GM21423 (cell line): ENCODE measurements around the gene AGR2.

Experiments
- ATAC-seq: cut with Tn5 transposase; IDR thresholded peaks from one replicate; pipeline ENCODE4 v1.9.1; 2021; ENCODE audit warnings: mild to moderate bottlenecking, moderate library complexity; ENCODE audit not compliant: unreplicated experiment

The AGR2 gene

DNA sequence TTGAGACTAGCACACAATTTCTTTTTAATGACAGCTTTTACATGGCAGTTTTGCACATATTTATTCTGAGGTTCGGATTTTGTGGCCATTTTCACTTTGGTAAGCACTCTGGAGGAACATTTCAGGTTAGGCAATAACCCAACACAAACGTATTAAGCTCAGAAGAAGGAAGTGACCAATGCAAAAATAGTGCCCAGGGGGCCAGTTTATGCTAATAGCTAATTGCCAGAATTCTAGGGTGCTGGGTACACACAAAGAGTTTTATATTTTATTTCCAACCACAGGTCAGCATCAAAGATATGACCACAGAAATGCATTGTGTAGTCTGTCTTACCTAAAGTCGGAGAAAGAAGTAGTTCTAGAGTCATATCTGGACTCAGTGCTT lies 8.4 kb upstream of the AGR2 start:
- ATAC-seq: no peak

DNA sequence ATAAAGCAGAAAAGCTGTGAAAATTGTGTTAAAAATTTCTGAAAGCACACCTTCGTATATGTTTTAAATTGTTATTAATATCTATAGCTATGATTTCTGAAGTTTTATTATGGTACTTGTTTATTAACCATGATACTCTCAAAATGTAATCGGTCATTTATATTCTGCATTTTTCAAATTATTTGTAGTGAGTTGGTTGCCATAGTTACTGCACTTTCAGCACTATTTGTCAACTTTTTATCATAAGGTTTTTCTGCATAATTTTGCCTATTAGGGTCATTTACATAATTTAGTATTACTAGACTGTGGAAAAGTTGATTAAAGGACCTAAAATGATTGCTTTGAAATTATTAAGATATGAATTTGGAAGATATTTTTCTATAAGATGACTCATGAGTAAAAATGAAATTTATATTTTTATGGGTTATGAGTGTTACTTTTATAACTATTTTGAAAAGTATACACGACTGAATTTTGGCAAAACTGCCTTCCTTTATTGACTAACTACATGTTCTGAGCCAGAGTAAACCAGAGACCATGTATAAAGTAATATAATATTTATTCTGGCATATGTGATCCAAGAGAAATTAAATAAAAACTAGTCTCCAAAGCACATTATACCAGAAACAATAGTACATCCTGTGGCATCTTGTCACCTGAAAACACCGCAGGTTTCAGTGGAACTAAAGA lies 7.9 kb upstream of the AGR2 start:
- ATAC-seq: no peak

DNA sequence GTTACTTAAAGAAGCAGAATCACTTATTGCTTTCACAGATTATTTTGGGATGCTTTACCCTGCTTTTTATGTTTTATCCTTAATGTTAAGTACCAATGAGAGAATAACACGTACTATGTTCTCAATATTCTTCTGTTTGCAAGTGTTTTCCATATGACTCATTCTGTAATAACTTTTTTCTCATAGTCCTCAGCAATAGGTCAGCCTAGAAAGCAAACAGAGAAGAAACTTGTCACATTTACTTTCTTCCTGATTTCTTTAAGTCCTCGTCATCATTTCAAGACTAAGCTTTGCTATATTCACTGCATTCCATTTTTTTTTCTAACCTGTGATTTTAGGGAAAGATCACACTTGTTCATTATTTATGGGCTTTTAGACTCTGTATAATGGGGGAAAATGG lies 6.8 kb upstream of the AGR2 start:
- ATAC-seq: no peak

DNA sequence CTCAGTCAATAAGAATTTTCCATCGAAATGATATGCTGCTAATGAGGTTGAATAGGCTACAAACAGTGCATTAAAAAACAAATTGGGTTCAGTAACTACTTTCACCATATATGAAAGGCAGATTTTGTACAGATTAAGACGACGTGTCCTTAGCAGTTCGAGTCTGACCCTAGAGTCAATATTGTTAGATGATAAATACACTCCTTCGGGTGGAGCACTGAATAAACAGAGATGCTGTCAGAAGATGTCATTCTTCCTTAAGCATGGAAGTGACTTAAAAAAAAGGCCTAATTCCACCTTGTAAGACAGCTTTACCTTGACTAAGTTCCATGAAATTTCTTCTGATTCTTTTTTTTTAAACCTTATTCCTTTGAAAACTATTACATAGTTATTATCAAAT lies 5.8 kb upstream of the AGR2 start:
- ATAC-seq: no peak

DNA sequence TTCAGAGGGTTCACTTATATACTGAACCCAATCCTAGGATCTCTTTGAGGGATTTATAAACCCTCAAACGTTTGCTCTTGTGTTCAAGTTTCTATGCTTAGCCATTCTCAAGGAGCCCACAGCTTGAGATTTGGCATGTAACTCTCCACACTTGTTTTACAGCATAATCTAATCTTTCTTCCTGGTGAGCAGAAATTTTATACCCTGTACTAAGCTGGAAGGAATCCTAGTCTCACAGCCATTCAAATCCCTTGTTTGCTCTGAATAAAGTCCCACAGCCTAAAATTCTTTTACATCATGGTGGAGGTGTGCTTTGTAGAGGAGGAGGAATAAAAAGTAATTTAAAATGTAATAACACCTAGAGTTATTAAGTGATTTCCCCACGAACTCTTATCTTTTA lies 5.3 kb upstream of the AGR2 start:
- ATAC-seq: no peak

DNA sequence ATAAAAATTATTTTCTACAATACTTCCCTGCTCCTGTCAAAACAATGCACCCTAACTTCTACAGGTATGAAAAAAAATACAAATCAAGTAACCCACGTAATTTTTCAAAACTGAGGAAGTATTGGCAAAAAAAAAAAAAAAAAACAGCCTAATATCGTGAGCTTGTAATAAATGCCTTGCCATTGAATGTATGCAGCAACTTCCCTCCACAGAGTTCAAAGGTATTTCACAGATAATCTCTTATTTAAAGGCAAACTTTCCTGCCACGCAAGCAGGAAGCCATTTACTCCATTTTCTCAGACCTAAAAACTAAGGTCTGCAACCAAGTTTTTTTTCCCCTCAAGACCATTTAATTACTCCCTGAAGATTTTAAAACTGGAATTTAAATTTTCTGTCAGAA lies 642 bp upstream of the AGR2 start:
- ATAC-seq: no peak

DNA sequence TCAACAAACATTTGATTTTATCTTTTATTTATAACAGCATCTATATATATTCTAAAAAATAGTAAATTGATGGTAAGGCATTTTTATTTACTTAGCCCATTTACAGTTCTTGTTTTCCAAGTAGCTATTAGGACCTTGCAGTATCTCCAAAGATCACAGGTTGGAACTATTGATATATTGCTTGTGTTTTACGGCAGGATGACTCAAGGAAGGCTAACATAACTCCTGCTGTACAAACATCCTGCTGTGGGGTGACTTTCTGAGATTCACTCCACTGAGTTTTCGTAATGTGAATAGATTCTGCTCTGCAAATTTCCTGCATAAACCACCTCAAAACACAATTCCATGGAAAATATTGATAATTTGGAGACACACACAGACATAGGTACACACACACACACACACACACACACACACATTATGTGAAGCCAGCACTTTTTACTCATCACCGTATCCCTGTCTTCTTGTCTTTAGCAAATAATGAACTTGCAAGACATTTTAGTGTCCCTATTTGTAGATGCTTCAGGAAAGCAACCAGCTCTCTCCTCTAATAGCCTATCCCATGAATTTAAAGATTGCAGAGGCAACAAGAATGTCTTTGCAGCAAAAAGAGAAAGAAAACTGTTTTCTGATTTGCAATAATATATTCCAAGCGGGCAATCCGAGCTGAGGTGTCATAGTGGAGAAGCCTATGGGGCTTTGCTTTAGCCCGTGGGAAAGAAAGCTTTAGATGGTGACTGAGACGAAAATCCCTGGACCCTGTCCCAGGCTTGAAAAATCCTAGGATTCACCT lies 722 bp downstream of the AGR2 start:
- no peak for ATAC-seq

DNA sequence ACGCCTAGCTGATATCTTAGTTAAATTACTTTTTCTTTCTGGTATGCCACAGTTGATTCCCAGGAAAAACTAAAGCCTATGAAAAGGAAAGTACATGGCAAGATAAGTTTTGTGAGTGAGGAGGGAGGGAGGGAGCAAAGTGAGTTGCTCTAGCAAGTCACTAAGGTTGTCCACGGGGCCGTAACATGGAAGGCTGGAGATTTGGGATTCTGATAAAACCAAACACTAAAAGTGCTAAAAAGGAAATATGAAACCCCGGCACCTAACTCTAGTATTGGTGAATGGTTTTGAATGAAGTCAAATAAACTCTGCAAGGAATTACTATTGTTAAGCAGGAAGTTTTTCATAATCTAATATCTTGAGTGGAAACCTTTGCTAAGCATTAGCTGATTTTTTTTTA lies 1.7 kb downstream of the AGR2 start:
- ATAC-seq: no peak

DNA sequence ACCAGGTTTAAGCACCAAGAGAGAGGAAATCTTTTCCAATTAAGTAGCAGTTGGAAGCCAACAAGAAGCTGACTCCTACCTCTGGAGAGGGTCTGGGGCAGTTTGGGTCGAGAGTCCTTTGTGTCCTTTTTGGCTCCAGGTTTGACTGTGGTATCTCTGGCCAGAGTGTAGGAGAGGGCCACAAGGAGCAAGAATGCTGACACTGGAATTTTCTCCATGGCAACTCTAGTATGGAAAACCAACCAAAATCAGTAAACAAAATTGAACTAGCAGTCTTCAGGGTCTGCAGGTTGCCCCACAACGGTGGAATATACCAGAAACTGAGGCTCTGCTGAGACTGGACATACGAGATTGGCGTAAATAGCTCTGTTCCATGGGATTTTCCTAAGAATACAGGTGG lies 3.2 kb downstream of the AGR2 start:
- no peak for ATAC-seq

DNA sequence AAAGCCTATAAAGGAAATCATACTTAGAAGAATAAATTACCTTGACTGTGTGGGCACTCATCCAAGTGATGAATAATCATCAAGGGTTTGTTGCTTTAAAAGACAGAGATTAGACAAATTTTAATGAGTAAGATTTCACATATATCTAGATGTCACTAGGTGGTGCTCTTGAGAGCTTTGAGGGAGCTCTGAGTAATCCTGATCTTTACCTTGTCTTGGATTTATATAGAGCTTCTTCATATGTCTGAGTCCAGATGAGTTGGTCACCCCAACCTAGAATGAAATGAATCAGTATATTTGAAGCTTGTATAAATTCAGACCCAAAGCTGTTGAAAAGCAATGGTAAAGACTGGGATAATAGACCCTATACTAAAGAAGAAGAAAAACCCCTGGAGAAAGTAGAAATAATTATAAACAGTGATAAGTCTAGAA lies 3.7 kb downstream of the AGR2 start:
- no peak for ATAC-seq

DNA sequence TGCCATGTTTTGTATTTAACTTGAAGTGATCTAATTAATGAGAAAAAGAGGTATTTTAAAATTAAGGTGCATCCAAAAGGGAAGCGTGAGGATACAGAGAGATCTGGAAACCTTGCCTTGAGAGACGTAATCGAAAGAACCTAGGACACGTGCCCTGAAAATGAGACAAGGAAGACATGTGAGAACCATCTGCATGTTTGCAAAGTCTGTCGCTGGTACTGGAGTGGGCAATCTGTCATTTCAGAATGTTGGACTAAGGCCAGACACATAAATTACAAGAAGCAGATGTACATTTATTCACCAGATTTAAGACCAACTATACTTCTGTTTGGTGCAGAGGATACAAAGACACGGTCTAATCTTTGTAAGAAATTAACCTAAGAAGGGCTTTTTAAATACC lies 9.2 kb downstream of the AGR2 start:
- ATAC-seq: no peak

DNA sequence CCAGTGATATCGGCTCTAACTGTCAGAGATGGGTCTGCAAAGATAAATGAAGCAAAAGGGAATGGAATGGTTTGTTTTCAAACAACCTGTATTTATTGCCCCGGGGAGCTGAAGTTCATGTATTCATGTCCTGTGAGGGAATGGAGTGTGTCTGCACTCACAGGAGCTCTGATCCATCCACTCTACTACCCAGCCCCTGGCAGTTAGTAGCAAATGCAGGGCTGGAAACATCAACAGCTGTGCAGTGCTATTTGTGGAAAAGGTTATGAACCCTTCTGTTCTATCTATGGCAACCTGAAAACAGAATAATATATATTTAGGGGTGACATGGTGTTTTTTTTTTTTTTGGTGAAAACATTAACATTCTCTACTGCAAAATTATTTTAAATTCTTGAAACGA lies 9.8 kb downstream of the AGR2 start:
- ATAC-seq: no peak

DNA sequence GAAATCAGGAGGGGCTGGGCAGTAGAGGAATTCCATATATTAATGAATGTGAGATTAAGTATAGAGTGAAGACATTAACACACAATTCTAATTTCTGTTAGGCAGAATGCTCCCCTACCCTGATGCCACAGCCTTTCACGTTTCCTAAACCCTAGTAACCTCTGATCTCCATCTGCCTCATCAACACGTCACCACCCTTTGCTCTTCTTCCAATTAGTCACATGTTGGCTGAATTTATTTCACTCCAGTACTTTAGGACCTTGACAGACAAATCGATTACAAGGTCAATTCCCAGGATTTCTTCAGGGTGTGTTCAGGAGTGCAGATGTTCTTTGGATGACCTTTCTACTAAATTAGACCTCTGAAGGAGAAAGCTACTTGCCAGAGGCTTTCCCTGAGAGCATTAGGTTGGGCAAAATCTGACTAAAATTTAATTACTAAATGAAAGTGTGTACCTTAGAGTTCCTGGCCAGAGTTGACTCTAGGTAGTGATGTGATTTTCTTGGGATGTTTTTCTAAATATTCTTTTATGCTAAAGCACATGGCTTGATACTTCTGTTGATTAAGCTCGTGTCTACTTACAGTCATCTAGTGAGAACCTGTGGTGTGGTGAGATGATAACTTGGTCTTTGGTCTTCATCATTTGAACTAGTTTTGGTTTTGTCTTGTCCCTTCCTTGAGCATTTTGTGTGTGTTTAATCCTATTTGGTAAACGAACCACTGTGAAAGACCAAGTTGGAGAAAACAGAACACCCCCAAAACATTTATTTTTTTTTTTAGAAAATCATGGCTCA lies 12.7 kb downstream of the AGR2 start:
- ATAC-seq: no peak

DNA sequence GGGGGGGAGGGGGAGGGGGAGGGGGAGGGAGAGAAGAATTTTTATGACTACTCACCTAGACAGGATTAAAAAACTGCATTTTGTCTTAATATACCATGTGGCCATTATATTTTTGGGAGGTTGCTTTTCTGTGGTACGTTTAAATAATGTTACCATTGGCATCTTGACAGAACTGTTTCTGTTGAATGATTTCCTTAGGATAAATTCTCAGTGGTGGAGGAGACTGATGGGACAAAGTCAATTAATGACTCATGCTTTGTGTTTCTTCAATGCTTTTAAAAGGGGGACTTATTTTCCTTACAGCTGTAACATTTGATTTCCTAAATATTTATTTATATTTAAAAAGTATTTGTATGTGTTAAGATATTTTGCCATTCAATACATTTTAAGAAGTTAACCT lies 13.7 kb downstream of the AGR2 start:
- ATAC-seq: no peak

DNA sequence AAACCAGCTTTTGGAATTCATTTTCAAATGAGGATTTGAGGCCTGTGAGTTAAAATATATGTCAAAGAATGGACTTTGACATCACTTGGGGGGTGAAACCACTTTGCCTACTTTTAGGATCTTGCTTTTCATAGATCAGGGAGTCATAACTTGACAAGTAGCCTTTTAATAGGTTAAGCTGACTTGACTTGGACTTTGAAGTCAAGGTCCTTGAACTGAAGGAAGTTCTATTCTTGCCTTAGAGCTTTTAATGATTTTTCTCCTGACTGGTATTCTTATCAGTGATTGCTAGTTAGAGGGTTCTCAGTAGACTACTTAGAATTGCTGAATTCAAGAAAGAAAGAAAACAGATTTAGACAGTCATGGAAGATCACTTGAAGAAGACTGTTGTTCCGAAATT lies 17.7 kb downstream of the AGR2 start:
- ATAC-seq: no peak

DNA sequence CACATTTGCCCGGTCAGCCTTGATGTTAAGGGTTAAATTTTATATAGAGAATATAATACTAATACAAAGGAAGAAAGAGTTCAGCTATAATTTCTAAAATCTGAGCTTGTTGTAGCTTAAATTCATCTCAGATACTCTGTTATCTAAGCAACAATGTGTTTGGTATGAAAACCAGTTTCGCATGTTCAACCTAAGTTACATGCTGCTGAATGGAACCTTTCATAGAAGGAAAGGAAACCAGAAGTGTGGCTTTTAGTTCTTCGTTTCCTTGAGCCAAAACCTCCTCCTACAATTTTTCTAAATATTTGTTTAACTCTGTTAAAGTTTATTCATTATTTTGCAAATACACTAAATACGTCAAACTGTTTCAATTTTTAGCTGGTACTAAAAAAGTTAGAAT lies 18.5 kb downstream of the AGR2 start:
- ATAC-seq: no peak

DNA sequence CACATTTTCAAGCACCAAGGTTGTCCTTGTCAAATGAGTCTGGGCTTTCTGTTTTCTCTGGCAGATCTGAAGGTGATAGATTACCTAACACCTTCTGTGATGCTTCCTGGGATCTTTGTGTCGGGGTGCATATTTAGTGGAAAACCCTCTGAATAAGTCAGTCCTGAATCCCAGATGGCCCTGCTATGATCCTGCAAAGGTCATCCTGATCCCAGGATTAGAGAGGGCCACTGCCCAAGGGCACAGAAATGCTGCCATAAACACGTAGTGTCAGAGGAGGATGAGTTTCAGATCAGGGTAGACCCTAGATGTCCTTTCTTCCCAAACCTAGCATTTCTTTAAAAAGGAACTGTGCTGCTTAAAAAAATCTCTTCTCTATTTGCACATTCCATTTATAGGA lies 19.0 kb downstream of the AGR2 start:
- ATAC-seq: no peak

DNA sequence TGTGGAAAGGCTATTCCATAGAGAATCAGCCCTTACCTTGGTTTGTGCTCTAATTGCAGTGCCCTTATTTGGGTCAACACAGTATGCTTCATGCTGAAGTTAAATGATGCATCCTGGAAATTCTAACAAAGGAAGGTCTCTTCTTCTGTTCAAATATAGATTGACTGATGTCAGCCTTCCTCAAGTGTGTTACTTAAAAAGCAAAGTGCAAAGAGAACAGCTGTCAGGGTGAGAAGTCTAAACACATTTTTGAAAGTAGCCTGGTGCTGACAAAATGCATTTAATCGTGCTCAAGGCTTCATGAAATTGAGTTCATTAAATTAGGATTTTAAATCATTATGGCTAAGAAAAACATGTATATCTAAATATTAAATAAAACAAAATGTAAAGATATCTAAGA lies 19.5 kb downstream of the AGR2 start:
- ATAC-seq: no peak

DNA sequence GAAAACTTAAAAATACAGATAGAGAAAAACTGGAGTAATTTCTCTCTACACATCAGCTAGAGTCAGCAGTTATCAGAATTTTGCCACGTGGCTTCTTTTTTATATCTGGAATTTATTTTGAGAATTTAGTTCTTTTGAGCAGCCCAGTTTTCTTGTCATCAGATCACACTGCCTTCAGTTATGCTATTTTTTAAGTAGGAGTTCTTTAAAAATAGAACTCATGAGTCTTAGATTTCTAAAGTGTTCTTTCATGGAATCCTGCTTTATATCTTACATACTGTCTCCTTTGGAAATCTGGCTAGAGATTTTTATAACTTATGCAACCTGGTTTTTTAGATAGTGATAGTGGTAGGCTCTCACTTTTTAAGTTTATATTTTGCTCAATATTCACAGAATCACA lies 24.2 kb downstream of the AGR2 start:
- ATAC-seq: no peak

DNA sequence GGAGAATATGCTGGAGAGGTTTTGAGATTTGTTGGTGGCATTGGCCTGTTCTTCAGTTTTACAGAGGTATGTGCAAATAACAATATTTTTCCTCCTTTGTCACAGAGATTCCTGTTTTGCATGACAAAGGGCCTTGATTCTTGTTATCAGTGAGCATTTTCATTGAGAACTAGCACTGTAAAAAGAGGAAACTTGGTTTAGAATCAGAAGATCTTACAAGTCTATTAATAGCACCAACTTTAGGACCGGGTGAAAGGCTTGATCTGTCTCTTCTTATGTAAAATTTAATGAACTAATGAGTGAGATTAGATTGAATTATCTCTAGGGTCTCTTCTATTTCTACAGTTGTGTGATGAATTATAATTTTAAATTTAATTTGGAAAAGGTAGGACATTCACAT lies 25.7 kb downstream of the AGR2 start:
- ATAC-seq: no peak

DNA sequence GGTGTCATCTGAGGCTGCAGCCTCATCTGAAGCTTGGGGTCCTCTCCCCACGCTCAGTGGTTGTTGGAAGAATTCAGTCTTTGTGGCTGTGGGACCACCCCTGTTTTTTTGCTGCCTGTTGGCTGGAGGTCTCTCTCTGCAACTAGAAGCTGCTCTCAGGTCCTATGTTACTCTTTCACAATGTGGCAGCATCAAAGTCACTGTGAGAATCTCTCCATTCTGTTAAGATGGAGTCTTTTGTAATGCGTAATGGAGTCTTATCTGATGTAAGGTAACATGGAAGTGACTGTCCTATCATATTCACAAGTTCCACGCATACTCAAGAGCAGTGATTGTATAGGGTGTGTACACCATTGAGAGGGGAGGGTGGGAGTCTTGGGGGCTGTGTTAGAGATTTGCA lies 26.3 kb downstream of the AGR2 start:
- no peak for ATAC-seq

DNA sequence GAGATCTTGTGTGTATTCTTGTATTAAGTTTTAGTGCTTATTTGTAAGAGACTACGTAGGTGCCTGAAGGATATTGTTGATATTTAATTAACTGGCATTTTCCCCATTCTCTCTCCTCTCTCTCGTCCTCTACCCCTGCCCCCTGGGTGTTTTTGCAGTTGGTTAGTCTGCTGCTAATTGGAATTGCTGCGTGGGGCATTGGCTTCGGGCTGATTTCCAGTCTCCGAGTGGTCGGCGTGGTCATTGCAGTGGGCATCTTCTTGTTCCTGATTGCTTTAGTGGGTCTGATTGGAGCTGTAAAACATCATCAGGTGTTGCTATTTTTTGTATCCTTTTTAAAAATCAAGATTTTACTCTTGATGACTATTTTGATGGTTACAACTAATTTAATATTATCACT lies 28.7 kb downstream of the AGR2 start:
- no peak for ATAC-seq
